HEK293 (cell line): ENCODE results near the gene TPD52L2.

ENCODE experiments used
- CTCF ChIA-PET: fragments of 350-600 bp; formaldehyde crosslinking; extraction: SDS; loops from one replicate; lab custom pipeline; 2021; ENCODE audit warnings: antibody characterized with exemption; lab: Yijun Ruan, JAX
- POLR2A ChIA-PET: fragments of 300-600 bp; formaldehyde crosslinking; extraction: SDS; loops from one replicate; lab custom pipeline; 2020; ENCODE audit warnings: antibody characterized with exemption, inconsistent platforms; lab: Yijun Ruan, JAX
- H3K27ac ChIP-seq: fragments of 200-500 bp; sonication (Bioruptor generic); 2 replicates; pipeline ENCODE4 v1.5.1; 2014; ENCODE audit warnings: low read depth, low read length, control low read depth, inconsistent platforms; ENCODE audit errors: extremely low read depth
- H3K36me3 ChIP-seq, 2 experiments: fragments of 200-500 bp in 1 of 2; sonication (Bioruptor generic) in 1 of 2; 1 replicate in 1 of 2; 2 replicates in 1 of 2; pipeline ENCODE4 v1.5.1; 2014 to 2017; ENCODE audit warnings: inconsistent platforms in 2 of 2, low read length in 2 of 2; ENCODE audit not compliant: control insufficient read depth in 2 of 2, insufficient read depth in 1 of 2
- H3K4me1 ChIP-seq: fragments of 200-500 bp; sonication (Bioruptor generic); 2 replicates; pipeline ENCODE4 v1.5.1; 2014; ENCODE audit warnings: mild to moderate bottlenecking, low read length, inconsistent platforms; ENCODE audit not compliant: control insufficient read depth, insufficient read depth
- H3K4me3 ChIP-seq: 2 replicates; pipeline ENCODE4 v1.5.1; 2011; ENCODE audit warnings: low read depth, mild to moderate bottlenecking, control low read depth, low read length, moderate library complexity
- H3K9me3 ChIP-seq: fragments of 200-500 bp; sonication (Bioruptor generic); 2 replicates; pipeline ENCODE4 v1.5.1; 2014; ENCODE audit warnings: low read depth, low read length, inconsistent platforms; ENCODE audit not compliant: control insufficient read depth, insufficient read depth
- BCL11A ChIP-seq: fragments of 450-650 bp; formaldehyde crosslinking; IDR thresholded peaks from 2 replicates; pipeline ENCODE4 v1.5.1; 2016; ENCODE audit warnings: low read depth, missing biosample characterization, missing genetic modification characterization
- FEZF1 ChIP-seq: fragments of 450-650 bp; formaldehyde crosslinking; IDR thresholded peaks from 2 replicates; pipeline ENCODE4 v1.5.1; 2016; ENCODE audit warnings: missing biosample characterization, missing genetic modification characterization
- HOXA7 ChIP-seq: sonication (generic); formaldehyde crosslinking; IDR thresholded peaks from 2 replicates; pipeline ENCODE4 v1.8.1; 2022; ENCODE audit warnings: missing genetic modification reagents, borderline replicate concordance
- REPIN1 ChIP-seq: fragments of 450-650 bp; formaldehyde crosslinking; IDR thresholded peaks from 2 replicates; pipeline ENCODE4 v1.5.1; 2017; ENCODE audit warnings: missing biosample characterization, missing genetic modification characterization, low read depth
- YY2 ChIP-seq: fragments of 450-650 bp; formaldehyde crosslinking; IDR thresholded peaks from 2 replicates; pipeline ENCODE4 v1.5.1; 2016; ENCODE audit warnings: missing biosample characterization, missing genetic modification characterization
- ZEB2 ChIP-seq: fragments of 450-650 bp; formaldehyde crosslinking; IDR thresholded peaks from 2 replicates; pipeline ENCODE4 v1.5.1; 2016; ENCODE audit warnings: missing biosample characterization, missing genetic modification characterization
- ZFP69B ChIP-seq: fragments of 450-650 bp; formaldehyde crosslinking; IDR thresholded peaks from 2 replicates; pipeline ENCODE4 v1.5.1; 2016; ENCODE audit warnings: missing biosample characterization, missing genetic modification characterization
- ZNF114 ChIP-seq: fragments of 450-650 bp; formaldehyde crosslinking; IDR thresholded peaks from 2 replicates; pipeline ENCODE4 v1.5.0; 2017; ENCODE audit warnings: missing biosample characterization, missing genetic modification characterization
- ZNF311 ChIP-seq: fragments of 450-650 bp; formaldehyde crosslinking; IDR thresholded peaks from 2 replicates; pipeline ENCODE4 v1.5.1; 2017; ENCODE audit warnings: missing biosample characterization, missing genetic modification characterization, borderline replicate concordance
- ZNF37A ChIP-seq: fragments of 450-650 bp; IDR thresholded peaks from 2 replicates; pipeline ENCODE4 v1.5.1; 2018; ENCODE audit warnings: missing biosample characterization, missing genetic modification characterization
- ZNF404 ChIP-seq: fragments of 450-650 bp; formaldehyde crosslinking; IDR thresholded peaks from 2 replicates; pipeline ENCODE4 v1.5.1; 2017; ENCODE audit warnings: missing biosample characterization, missing genetic modification characterization
- ZNF521 ChIP-seq: fragments of 450-650 bp; formaldehyde crosslinking; IDR thresholded peaks from 2 replicates; pipeline ENCODE4 v1.5.1; 2017; ENCODE audit warnings: missing biosample characterization, mild to moderate bottlenecking, missing genetic modification characterization
- ZNF549 ChIP-seq: fragments of 450-650 bp; IDR thresholded peaks from 2 replicates; pipeline ENCODE4 v1.5.1; 2018; ENCODE audit warnings: missing biosample characterization, missing genetic modification characterization, mild to moderate bottlenecking, inconsistent platforms, moderate library complexity
- ZNF623 ChIP-seq: fragments of 450-650 bp; formaldehyde crosslinking; IDR thresholded peaks from 2 replicates; pipeline ENCODE4 v1.5.1; 2016; ENCODE audit warnings: missing biosample characterization, missing genetic modification characterization
- ZNF792 ChIP-seq: fragments of 450-650 bp; formaldehyde crosslinking; IDR thresholded peaks from 2 replicates; pipeline ENCODE4 v1.5.1; 2016; ENCODE audit warnings: missing biosample characterization, missing genetic modification characterization
- ZNF837 ChIP-seq: fragments of 450-650 bp; formaldehyde crosslinking; IDR thresholded peaks from 2 replicates; pipeline ENCODE4 v1.5.1; 2016; ENCODE audit warnings: missing biosample characterization, missing genetic modification characterization
- TF ChIP-seq, protein P1 (sequence below): sonication (generic); formaldehyde crosslinking; IDR thresholded peaks from 2 replicates; pipeline ENCODE4 v1.8.1; 2022; ENCODE audit warnings: mild to moderate bottlenecking, moderate library complexity, missing genetic modification reagents
- TF ChIP-seq, protein P2 (sequence below): fragments of 450-650 bp; formaldehyde crosslinking; IDR thresholded peaks from 2 replicates; pipeline ENCODE4 v1.5.1; 2017; ENCODE audit warnings: missing biosample characterization, missing genetic modification characterization
- TF ChIP-seq, protein P3 (sequence below): fragments of 450-650 bp; formaldehyde crosslinking; IDR thresholded peaks from 2 replicates; pipeline ENCODE4 v1.5.1; 2016; ENCODE audit warnings: missing biosample characterization, missing genetic modification characterization
- TF ChIP-seq, protein P4 (sequence below): fragments of 450-650 bp; formaldehyde crosslinking; IDR thresholded peaks from 2 replicates; pipeline ENCODE4 v1.5.1; 2016; ENCODE audit warnings: missing biosample characterization, missing genetic modification characterization
- TF ChIP-seq, protein P5 (sequence below): fragments of 450-650 bp; formaldehyde crosslinking; IDR thresholded peaks from 2 replicates; pipeline ENCODE4 v1.5.1; 2017; ENCODE audit warnings: missing biosample characterization, missing genetic modification characterization
- TF ChIP-seq, protein P6 (sequence below): fragments of 450-650 bp; formaldehyde crosslinking; IDR thresholded peaks from 2 replicates; pipeline ENCODE4 v1.5.1; 2016; ENCODE audit warnings: missing biosample characterization, missing genetic modification characterization

The TPD52L2 gene

DNA sequence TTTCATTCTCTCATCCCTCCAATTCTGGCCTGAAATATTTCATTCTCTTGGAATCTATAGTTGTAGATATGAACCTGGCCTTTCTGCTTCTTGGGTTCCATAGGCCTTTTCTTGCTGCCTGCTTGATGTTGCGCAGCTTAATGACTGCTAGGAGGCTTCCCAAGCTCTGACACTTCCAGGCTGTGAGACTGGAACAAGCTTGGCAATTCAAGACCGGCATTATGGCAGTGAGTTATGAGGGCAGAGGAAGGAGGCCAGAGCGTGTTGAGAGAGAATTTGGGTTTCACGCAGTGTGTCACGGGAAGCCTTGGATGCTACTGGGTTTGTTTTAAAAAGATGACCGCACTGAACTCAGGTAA lies 28.9 kb downstream of the TPD52L2 start:
- H3K9me3 ChIP-seq = no peaks in the 10 kb centered on the region
- no peak overlapping the region for H3K27ac ChIP-seq
- TF ChIP-seq YY2 (tag by site-specific recombination) (0 out of 2 replicates have a peak, but pooled peaks have one; percentile 28), FEZF1 (no peak)
- peaks cover 0 to 38% of the 10 kb centered on the region in 2 experiments; a peak in 1 of 3 replicates for H3K36me3 ChIP-seq
- ChIA-PET CTCF (interaction anchor here (0.6 to 1.4 kb wide), 3 partner anchors 16 to 119 kb away, joined by 3 to 5 read pairs (median 4); no protein-coding TSS in a partner anchor), POLR2A (interaction anchor here (0.6 to 3.1 kb wide), 3 partner anchors 29 to 656 kb away, joined by 5 to 14 read pairs (median 6); partner anchors contain the start of genes ARFRP1, TPD52L2 and ZGPAT)
- H3K4me1 ChIP-seq = peaks cover 9% of the 10 kb centered on the region
- H3K4me3 ChIP-seq = peak overlapping the region; percentile 56

DNA sequence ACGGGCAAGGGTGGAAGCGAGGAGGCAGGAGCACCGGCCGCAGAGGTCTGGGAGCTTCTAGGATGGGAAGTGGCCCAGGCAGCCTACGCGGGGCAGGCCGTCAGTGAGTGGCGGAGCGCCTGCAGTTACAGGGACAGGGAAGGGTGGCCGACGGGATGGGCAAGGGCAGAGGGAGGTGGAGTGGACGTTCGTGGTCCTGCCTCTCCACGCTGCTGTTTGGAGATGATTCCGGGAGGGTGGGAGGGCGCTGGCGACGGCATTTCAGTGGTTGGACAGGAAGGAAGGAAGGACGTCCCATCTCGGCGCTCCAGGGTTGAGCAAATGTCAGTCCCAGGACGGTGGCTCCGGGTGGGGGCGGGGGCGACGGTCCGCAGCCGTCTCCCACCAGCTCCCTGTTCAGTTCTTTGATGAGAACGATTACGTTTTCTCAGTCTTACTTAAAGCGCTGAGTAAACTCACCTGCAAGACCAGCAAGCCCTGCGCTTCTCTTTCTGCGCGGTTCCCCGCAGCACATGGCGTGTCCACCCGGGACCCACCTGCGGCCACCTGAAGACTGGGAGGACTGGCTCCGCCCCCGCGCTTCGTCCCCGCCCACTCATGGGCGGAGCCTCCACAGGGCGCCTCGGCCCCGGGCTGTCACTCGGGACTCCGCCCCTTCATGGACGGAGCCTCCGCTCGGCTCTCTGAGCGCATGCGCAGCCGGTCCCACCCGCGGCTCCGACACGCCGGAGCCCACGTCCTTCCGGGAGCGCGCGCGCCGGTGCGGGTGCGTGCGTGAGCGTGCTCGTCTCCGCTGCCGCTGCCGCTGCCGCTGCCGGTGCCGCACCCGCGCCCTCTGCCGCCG lies 29.5 kb downstream of the TPD52L2 start, which contains the start of gene DNAJC5:
TSS of gene DNAJC5 (plus strand) at position 769 of the 844 bp plus-strand sequence. CDS start 33,220 bp downstream, outside the sequence.
- Histone ChIP-seq H3K27ac (no peak within 1 kb of the TSS), H3K9me3 (no peaks in the 10 kb centered on the region), H3K4me1 (peaks cover 12% of the 10 kb centered on the region), H3K36me3 (peaks cover 0 to 32% of the 10 kb centered on the region in 2 experiments; a peak in 1 of 3 replicates), H3K4me3 (peak within 1 kb of the TSS; percentile 56)
- CTCF ChIA-PET = interaction anchor here (0.6 to 1.4 kb wide), 3 partner anchors 16 to 119 kb away, joined by 3 to 5 read pairs (median 4); no protein-coding TSS in a partner anchor
- POLR2A ChIA-PET = interaction anchor here (0.6 to 3.1 kb wide), 3 partner anchors 30 to 657 kb away, joined by 5 to 14 read pairs (median 6); partner anchors contain the start of genes ARFRP1, TPD52L2 and ZGPAT
- TF ChIP-seq, protein P1, sequence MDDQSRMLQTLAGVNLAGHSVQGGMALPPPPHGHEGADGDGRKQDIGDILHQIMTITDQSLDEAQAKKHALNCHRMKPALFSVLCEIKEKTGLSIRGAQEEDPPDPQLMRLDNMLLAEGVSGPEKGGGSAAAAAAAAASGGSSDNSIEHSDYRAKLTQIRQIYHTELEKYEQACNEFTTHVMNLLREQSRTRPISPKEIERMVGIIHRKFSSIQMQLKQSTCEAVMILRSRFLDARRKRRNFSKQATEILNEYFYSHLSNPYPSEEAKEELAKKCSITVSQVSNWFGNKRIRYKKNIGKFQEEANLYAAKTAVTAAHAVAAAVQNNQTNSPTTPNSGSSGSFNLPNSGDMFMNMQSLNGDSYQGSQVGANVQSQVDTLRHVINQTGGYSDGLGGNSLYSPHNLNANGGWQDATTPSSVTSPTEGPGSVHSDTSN (CRISPR knock-in tag) = 0 out of 2 replicates have a peak, but pooled peaks have one; percentile 52
- TF ChIP-seq ZNF311 (no peak), ZFP69B (tag by site-specific recombination) (peak; percentile 98), REPIN1 (no peak), ZNF623 (tag by site-specific recombination) (no peak), ZNF521 (tag by site-specific recombination) (no peak), HOXA7 (CRISPR knock-in tag) (no peak), ZNF792 (no peak), ZNF549 (no peak), ZNF404 (tag by site-specific recombination) (no peak), ZNF114 (no peak), ZNF37A (tag by site-specific recombination) (no peak), ZEB2 (tag by site-specific recombination) (peak; percentile 70), ZNF837 (tag by site-specific recombination) (no peak), BCL11A (tag by site-specific recombination) (0 out of 2 replicates have a peak, but pooled peaks have one; percentile 7)
- TF ChIP-seq, protein P2, sequence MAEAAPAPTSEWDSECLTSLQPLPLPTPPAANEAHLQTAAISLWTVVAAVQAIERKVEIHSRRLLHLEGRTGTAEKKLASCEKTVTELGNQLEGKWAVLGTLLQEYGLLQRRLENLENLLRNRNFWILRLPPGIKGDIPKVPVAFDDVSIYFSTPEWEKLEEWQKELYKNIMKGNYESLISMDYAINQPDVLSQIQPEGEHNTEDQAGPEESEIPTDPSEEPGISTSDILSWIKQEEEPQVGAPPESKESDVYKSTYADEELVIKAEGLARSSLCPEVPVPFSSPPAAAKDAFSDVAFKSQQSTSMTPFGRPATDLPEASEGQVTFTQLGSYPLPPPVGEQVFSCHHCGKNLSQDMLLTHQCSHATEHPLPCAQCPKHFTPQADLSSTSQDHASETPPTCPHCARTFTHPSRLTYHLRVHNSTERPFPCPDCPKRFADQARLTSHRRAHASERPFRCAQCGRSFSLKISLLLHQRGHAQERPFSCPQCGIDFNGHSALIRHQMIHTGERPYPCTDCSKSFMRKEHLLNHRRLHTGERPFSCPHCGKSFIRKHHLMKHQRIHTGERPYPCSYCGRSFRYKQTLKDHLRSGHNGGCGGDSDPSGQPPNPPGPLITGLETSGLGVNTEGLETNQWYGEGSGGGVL (tag by site-specific recombination) = no peak
- TF ChIP-seq, protein P3, sequence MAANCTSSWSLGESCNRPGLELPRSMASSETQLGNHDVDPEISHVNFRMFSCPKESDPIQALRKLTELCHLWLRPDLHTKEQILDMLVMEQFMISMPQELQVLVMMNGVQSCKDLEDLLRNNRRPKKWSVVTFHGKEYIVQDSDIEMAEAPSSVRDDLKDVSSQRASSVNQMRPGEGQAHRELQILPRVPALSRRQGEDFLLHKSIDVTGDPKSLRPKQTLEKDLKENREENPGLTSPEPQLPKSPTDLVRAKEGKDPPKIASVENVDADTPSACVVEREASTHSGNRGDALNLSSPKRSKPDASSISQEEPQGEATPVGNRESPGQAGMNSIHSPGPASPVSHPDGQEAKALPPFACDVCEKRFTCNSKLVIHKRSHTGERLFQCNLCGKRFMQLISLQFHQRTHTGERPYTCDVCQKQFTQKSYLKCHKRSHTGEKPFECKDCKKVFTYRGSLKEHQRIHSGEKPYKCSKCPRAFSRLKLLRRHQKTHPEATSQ (tag by site-specific recombination) = no peak
- TF ChIP-seq, protein P4, sequence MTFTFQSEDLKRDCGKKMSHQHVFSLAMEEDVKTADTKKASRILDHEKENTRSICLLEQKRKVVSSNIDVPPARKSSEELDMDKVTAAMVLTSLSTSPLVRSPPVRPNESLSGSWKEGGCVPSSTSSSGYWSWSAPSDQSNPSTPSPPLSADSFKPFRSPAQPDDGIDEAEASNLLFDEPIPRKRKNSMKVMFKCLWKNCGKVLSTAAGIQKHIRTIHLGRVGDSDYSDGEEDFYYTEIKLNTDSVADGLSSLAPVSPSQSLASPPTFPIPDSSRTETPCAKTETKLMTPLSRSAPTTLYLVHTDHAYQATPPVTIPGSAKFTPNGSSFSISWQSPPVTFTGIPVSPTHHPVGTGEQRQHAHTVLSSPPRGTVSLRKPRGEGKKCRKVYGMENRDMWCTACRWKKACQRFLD (tag by site-specific recombination) = no peak
- TF ChIP-seq, protein P5, sequence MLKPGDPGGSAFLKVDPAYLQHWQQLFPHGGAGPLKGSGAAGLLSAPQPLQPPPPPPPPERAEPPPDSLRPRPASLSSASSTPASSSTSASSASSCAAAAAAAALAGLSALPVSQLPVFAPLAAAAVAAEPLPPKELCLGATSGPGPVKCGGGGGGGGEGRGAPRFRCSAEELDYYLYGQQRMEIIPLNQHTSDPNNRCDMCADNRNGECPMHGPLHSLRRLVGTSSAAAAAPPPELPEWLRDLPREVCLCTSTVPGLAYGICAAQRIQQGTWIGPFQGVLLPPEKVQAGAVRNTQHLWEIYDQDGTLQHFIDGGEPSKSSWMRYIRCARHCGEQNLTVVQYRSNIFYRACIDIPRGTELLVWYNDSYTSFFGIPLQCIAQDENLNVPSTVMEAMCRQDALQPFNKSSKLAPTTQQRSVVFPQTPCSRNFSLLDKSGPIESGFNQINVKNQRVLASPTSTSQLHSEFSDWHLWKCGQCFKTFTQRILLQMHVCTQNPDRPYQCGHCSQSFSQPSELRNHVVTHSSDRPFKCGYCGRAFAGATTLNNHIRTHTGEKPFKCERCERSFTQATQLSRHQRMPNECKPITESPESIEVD (tag by site-specific recombination) = no peak
- TF ChIP-seq, protein P6, sequence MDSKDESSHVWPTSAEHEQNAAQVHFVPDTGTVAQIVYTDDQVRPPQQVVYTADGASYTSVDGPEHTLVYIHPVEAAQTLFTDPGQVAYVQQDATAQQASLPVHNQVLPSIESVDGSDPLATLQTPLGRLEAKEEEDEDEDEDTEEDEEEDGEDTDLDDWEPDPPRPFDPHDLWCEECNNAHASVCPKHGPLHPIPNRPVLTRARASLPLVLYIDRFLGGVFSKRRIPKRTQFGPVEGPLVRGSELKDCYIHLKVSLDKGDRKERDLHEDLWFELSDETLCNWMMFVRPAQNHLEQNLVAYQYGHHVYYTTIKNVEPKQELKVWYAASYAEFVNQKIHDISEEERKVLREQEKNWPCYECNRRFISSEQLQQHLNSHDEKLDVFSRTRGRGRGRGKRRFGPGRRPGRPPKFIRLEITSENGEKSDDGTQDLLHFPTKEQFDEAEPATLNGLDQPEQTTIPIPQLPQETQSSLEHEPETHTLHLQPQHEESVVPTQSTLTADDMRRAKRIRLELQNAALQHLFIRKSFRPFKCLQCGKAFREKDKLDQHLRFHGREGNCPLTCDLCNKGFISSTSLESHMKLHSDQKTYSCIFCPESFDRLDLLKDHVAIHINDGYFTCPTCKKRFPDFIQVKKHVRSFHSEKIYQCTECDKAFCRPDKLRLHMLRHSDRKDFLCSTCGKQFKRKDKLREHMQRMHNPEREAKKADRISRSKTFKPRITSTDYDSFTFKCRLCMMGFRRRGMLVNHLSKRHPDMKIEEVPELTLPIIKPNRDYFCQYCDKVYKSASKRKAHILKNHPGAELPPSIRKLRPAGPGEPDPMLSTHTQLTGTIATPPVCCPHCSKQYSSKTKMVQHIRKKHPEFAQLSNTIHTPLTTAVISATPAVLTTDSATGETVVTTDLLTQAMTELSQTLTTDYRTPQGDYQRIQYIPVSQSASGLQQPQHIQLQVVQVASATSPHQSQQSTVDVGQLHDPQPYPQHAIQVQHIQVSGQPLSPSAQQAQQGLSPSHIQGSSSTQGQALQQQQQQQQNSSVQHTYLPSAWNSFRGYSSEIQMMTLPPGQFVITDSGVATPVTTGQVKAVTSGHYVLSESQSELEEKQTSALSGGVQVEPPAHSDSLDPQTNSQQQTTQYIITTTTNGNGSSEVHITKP (tag by site-specific recombination) = peak; percentile 99
